T-cell (primary cell): Measurements from ENCODE around the gene GRIP1. TPM values are rescaled to one million over a fixed set of nuclear protein-coding genes. Genes with fewer than 3 reads are reported as not detected.

Experiments used
- ATAC-seq, 4 experiments: fragments of 200-7000 bp in 3 of 4; fragments of 150-1000 bp in 1 of 4; cut with Tn5 transposase; replicated peaks in 1 of 4; 1 replicate in 3 of 4; 2 replicates in 1 of 4; pipeline ENCODE4 v1.10.0; 2021; ENCODE audit warnings: moderate library complexity in 3 of 4, mild to moderate bottlenecking in 2 of 4, moderate number of reproducible peaks in 1 of 4
- CTCF ChIA-PET, 2 donors: fragments of 300-600 bp; sonication (Branson Sonifier 250); formaldehyde crosslinking; loops; one replicate each; lab custom pipeline; 2022; ENCODE audit warnings: antibody characterized with exemption in 2 of 2; lab: Charles Lee
- POLR2A ChIA-PET, 2 donors: fragments of 300-600 bp; sonication (Branson Sonifier 250); formaldehyde crosslinking; loops; one replicate each; lab custom pipeline; 2022; ENCODE audit warnings: antibody characterized with exemption in 2 of 2; lab: Charles Lee
- DNase-seq, 35 experiments: peaks; one replicate each; pipeline versions ENCODE4 v3.0.0 to v3.0.0-alpha.2; 2013 to 2023
- H3K27ac ChIP-seq: one replicate; pipeline ENCODE4 v1.5.1; 2013; ENCODE audit warnings: low read length
- H3K27me3 ChIP-seq, 2 experiments: replicated peaks in 1 of 2; 1 replicate in 1 of 2; 2 replicates in 1 of 2; pipeline versions ENCODE4 v1.6.1 to v1.7.0; 2013; ENCODE audit warnings: low read length in 1 of 2, mixed read lengths in 1 of 2; ENCODE audit not compliant: control insufficient read depth in 2 of 2, insufficient read depth in 2 of 2; ENCODE audit errors: extremely low read depth in 1 of 2
- H3K36me3 ChIP-seq, 2 donors: 1 replicate in 1 of 2; 2 replicates in 1 of 2; pipeline versions ENCODE4 v1.6.1 to v1.7.0; 2013; ENCODE audit warnings: low read length in 1 of 2; ENCODE audit not compliant: control insufficient read depth in 2 of 2, insufficient read depth in 1 of 2; ENCODE audit errors: extremely low read depth in 1 of 2
- H3K4me1 ChIP-seq, 2 experiments: 1 replicate in 1 of 2; 2 replicates in 1 of 2; pipeline versions ENCODE4 v1.6.1 to v1.7.0; 2013; ENCODE audit warnings: low read length in 2 of 2, mixed read lengths in 1 of 2; ENCODE audit not compliant: insufficient read depth in 2 of 2, control insufficient read depth in 1 of 2; ENCODE audit errors: extremely low read depth in 1 of 2
- H3K4me3 ChIP-seq, 2 donors: 1 replicate in 1 of 2; 2 replicates in 1 of 2; pipeline versions ENCODE4 v1.5.1 to v1.7.0; 2013; ENCODE audit warnings: mild to moderate bottlenecking in 2 of 2, low read length in 1 of 2, moderate library complexity in 1 of 2; ENCODE audit not compliant: control insufficient read depth in 1 of 2; ENCODE audit errors: extremely low read depth in 1 of 2
- H3K9me3 ChIP-seq: 2 replicates; pipeline ENCODE4 v1.7.0; 2013
- H3K27ac Mint-ChIP-seq, 2 donors: one replicate each; pipeline ENCODE4 v1.8.0; 2020 to 2021; ENCODE audit warnings: mild to moderate bottlenecking in 2 of 2, mixed read lengths in 2 of 2
- H3K27me3 Mint-ChIP-seq, 2 donors: one replicate each; pipeline ENCODE4 v1.8.0; 2021 to 2022; ENCODE audit warnings: mixed read lengths in 2 of 2
- H3K36me3 Mint-ChIP-seq: one replicate; pipeline ENCODE4 v1.8.0; 2021; ENCODE audit warnings: mixed read lengths
- H3K4me1 Mint-ChIP-seq, 3 donors: one replicate each; pipeline ENCODE4 v1.8.0; 2020 to 2022; ENCODE audit warnings: mixed read lengths in 3 of 3, mild to moderate bottlenecking in 1 of 3
- H3K4me3 Mint-ChIP-seq, 3 donors: one replicate each; pipeline ENCODE4 v1.8.0; 2020 to 2022; ENCODE audit warnings: mild to moderate bottlenecking in 3 of 3, mixed read lengths in 3 of 3, moderate library complexity in 3 of 3
- H3K9me3 Mint-ChIP-seq, 3 donors: one replicate each; pipeline ENCODE4 v1.8.0; 2020 to 2022; ENCODE audit warnings: mixed read lengths in 3 of 3
- WGBS: methylation state at CpG from one replicate; pipeline ENCODE4 v1.1.5; 2013; ENCODE audit warnings: missing lambda C conversion rate; ENCODE audit not compliant: insufficient coverage; 5-methylcytosine and 5-hydroxymethylcytosine counted together
- total RNA-seq, 35 experiments: library from RNA in 6 of 35; stranded (reverse) in 6 of 35; fragments of 120-200 nt in 1 of 35; gene quantifications; one replicate each; pipeline versions ENCODE4 v1.2.1 to v1.2.4 and lab custom pipeline; 2013 to 2026

Gene GRIP1
- total RNA-seq, 5 donors from 2014 or later (not counting 1 experiment from before 2014, with no cell fraction given): 3.0 to 7.3 (median 3.6) TPM

DNA sequence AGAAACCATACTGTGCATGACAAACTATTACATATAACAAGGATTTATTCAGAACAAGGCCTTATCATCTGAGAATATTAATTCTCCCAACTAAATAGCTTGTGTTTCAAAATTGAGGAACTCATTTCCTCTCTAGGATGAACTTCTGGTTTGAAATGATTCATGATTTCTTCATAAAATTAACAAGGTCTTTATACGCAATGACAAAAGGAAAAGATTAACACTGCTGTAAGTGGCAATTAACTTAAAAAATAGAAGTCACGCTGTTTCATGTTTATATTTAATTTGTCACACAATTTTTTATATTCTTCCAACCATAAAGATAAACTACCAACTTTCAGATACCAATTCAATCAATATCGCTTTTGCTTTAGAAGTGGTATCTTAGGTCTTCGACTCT lies 80.8 kb downstream of the GRIP1 start:
- H3K27me3 Mint-ChIP-seq: peaks cover 0 to 4% of the 10 kb centered on the region in 2 donors
- CTCF ChIA-PET: interaction anchor here in 1 of 2 donors (0.5 kb wide), 1 partner anchor 169 kb away, joined by 3 read pairs; no protein-coding TSS in a partner anchor

DNA sequence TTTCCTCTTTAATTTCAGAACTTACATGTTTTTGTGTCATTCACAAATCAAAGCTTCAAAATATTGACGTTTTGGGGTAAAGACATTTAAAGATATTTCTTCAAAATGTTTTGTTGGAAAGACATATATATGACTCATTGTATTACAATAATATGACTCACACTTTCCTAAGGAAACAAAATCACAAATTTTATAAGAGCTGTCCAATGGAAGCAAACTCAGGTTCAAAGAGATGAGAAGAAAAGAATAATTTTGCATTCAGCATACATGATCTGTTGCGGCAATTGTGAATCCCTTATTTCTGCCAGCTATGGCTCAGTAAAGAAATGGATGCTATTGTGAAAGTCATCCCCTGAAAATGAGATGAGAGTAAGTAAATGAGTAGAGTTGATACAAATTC lies 82.7 kb downstream of the GRIP1 start:
- Mint-ChIP-seq H3K9me3 (no peaks in the 10 kb centered on the region), H3K36me3 (no peaks in the 10 kb centered on the region), H3K27me3 (no peaks in the 10 kb centered on the region), H3K4me3 (no peak overlapping the region), H3K27ac (no peak overlapping the region), H3K4me1 (no peaks in the 10 kb centered on the region)
- ATAC-seq (no peak), DNase-seq (no peak)
- ChIA-PET CTCF (interaction anchor here in 1 of 2 donors (0.6 kb wide), 1 partner anchor 160 kb away, joined by 8 read pairs; no protein-coding TSS in a partner anchor), POLR2A (no interaction called here)
- H3K4me3 ChIP-seq: no peak overlapping the region
- H3K36me3 ChIP-seq: no peaks in the 10 kb centered on the region
- 63% methylated on average over 1 of the region's 2 CpGs for WGBS
- H3K9me3 ChIP-seq: no peaks in the 10 kb centered on the region
- no peak overlapping the region for H3K27ac ChIP-seq
- H3K4me1 ChIP-seq: no peaks in the 10 kb centered on the region
- no peaks in the 10 kb centered on the region for H3K27me3 ChIP-seq

More for the DNA sequence above, 80.8 kb downstream of the GRIP1 start:
- POLR2A ChIA-PET: no interaction called here
- Histone ChIP-seq H3K4me1 (no peaks in the 10 kb centered on the region), H3K27ac (no peak overlapping the region), H3K4me3 (no peak overlapping the region), H3K9me3 (no peaks in the 10 kb centered on the region), H3K27me3 (no peaks in the 10 kb centered on the region), H3K36me3 (no peaks in the 10 kb centered on the region)
- no peaks in the 10 kb centered on the region for H3K36me3 Mint-ChIP-seq
- ATAC-seq (no peak), DNase-seq (no peak)
- no peak overlapping the region for H3K27ac Mint-ChIP-seq
- no peaks in the 10 kb centered on the region for H3K4me1 Mint-ChIP-seq
- WGBS: 100% methylated on average over 2 of the region's 4 CpGs
- H3K9me3 Mint-ChIP-seq: no peaks in the 10 kb centered on the region
- H3K4me3 Mint-ChIP-seq: no peak overlapping the region

DNA sequence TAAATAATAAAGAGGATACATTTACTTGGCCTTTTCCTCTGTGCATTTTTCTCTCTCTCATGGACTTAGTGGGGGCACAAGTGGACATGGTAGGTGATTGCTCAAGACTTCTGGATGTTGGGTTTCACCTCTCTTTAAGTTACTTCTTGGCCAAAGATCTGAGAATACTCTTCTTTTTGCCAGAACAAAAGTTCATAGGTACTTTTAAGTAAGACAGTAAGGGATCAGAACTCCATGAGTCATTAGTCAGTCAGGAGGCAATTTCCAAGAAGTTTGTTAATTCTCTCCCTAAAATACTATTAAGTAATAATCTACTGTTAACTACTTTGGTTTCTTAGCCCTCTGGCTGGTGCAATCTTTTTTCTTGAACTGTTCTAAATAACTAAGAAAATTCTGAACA lies 84.2 kb downstream of the GRIP1 start:
- H3K9me3 Mint-ChIP-seq: no peaks in the 10 kb centered on the region

DNA sequence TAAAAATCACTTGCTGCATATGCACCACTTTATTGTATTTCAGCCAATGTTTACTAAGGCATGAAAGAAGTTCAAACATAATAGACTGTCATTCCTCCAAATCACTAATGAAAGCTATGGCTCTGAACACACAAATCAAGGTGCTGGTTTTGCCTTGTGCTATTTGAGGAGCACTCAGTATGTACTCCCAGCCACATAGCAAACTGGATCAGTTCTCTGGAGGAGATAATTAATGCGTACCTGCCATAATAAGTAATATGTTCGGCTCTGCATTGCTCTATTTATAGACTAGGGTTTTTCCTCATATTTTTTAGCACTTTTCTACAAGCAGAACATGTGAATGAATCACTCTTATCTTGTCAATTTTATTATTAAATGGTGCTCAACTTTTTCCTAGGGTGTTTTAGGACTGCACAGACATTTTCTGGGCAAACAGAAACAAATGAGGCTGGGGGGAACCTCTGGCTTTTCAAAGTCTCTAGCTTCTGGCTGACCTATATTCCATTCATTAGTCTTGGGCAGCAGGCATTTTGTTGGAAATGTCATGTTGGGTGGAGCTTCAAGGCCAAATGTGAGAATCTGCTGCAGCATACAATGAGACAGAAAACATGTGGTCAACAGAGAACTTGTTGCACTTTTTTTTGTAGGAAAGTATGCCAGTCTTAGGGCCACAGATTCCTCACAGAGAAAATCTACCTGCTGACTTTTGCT lies 88.4 kb downstream of the GRIP1 start:
- Mint-ChIP-seq H3K4me3 (no peak overlapping the region), H3K36me3 (no peaks in the 10 kb centered on the region), H3K4me1 (no peaks in the 10 kb centered on the region), H3K27ac (no peak overlapping the region), H3K27me3 (no peaks in the 10 kb centered on the region), H3K9me3 (no peaks in the 10 kb centered on the region)
- ATAC-seq (no peak), DNase-seq (no peak)
- H3K4me1 ChIP-seq: no peaks in the 10 kb centered on the region
- H3K9me3 ChIP-seq: no peaks in the 10 kb centered on the region
- POLR2A ChIA-PET: no interaction called here
- CTCF ChIA-PET: no interaction called here
- no peak overlapping the region for H3K4me3 ChIP-seq
- WGBS: no CpG with 5 or more reads among the region's 2 CpGs
- no peaks in the 10 kb centered on the region for H3K27me3 ChIP-seq
- H3K36me3 ChIP-seq: no peaks in the 10 kb centered on the region
- H3K27ac ChIP-seq: no peak overlapping the region

More for the DNA sequence above, 84.2 kb downstream of the GRIP1 start:
- ChIA-PET POLR2A (no interaction called here), CTCF (no interaction called here)
- Mint-ChIP-seq H3K27ac (no peak overlapping the region), H3K4me3 (no peak overlapping the region), H3K27me3 (no peaks in the 10 kb centered on the region), H3K36me3 (no peaks in the 10 kb centered on the region), H3K4me1 (no peaks in the 10 kb centered on the region)
- no peaks in the 10 kb centered on the region for H3K27me3 ChIP-seq
- ATAC-seq (no peak), DNase-seq (no peak)
- H3K36me3 ChIP-seq: no peaks in the 10 kb centered on the region
- H3K9me3 ChIP-seq: no peaks in the 10 kb centered on the region
- H3K4me1 ChIP-seq: no peaks in the 10 kb centered on the region
- H3K4me3 ChIP-seq: no peak overlapping the region
- H3K27ac ChIP-seq: no peak overlapping the region

DNA sequence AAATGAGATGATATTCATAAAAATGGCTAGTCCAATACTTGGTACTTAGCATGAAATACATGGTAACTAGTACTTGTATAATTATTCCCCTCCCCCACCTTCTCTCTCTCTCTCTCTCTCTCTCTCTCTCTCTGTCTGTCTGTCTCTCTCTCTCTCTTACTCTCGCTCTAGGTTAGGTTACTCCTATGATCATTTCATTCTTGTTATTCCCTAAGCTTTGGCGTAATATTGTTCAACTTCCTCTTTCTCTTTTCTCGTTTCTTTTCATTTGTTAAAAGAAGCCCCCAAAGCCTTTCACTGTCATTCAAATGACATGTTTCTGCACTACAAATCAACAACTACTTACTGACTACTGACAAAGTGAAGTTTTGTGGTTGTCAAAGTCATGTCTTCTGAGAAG lies 89.8 kb downstream of the GRIP1 start:
- ATAC-seq (no peak), DNase-seq (no peak)
- WGBS: no CpG with 5 or more reads among the region's 3 CpGs
- Mint-ChIP-seq H3K4me3 (no peak overlapping the region), H3K9me3 (no peaks in the 10 kb centered on the region), H3K27ac (no peak overlapping the region), H3K36me3 (no peaks in the 10 kb centered on the region), H3K4me1 (no peaks in the 10 kb centered on the region), H3K27me3 (no peaks in the 10 kb centered on the region)
- POLR2A ChIA-PET: no interaction called here
- CTCF ChIA-PET: interaction anchor here in 1 of 2 donors (0.7 kb wide), 1 partner anchor 91 kb away, joined by 6 read pairs; no protein-coding TSS in a partner anchor
- Histone ChIP-seq H3K27me3 (no peaks in the 10 kb centered on the region), H3K36me3 (no peaks in the 10 kb centered on the region), H3K27ac (no peak overlapping the region), H3K9me3 (no peaks in the 10 kb centered on the region), H3K4me3 (no peak overlapping the region), H3K4me1 (no peaks in the 10 kb centered on the region)

DNA sequence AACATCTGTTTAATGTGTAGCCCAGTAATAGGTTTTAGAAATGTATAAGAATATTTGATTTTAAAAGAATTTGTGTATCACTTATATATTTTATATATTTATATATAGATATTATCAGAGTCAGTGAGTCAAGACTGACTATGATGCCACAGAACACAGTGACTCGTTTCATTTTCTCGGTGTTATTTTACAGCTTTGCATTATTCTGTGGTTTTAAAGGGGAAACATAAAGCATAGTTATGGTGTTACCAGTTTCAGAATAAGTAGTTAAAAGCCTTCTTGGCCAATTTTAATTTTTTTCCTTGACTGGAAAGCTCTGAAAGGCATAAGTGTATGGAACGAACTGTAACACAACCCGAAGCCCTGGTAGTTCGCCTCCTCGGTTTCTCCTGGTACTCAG lies 91.0 kb downstream of the GRIP1 start:
- WGBS: no CpG with 5 or more reads among the region's 6 CpGs
- Mint-ChIP-seq H3K4me1 (no peaks in the 10 kb centered on the region), H3K4me3 (no peak overlapping the region), H3K9me3 (no peaks in the 10 kb centered on the region), H3K36me3 (no peaks in the 10 kb centered on the region), H3K27ac (no peak overlapping the region), H3K27me3 (no peaks in the 10 kb centered on the region)
- Histone ChIP-seq H3K27me3 (no peaks in the 10 kb centered on the region), H3K4me3 (no peak overlapping the region), H3K27ac (no peak overlapping the region), H3K9me3 (no peaks in the 10 kb centered on the region), H3K4me1 (no peaks in the 10 kb centered on the region), H3K36me3 (no peaks in the 10 kb centered on the region)
- ChIA-PET CTCF (no interaction called here), POLR2A (no interaction called here)
- ATAC-seq: no peak
- DNase-seq: no peak
